ENCODE measurements around the gene CAMK4. TPM values are rescaled to one million over a fixed set of nuclear protein-coding genes. Genes with fewer than 3 reads are reported as not detected.

CAMK4 gene
- total RNA-seq, 1 experiment from 2014 or later = 0.10 TPM

DNA sequence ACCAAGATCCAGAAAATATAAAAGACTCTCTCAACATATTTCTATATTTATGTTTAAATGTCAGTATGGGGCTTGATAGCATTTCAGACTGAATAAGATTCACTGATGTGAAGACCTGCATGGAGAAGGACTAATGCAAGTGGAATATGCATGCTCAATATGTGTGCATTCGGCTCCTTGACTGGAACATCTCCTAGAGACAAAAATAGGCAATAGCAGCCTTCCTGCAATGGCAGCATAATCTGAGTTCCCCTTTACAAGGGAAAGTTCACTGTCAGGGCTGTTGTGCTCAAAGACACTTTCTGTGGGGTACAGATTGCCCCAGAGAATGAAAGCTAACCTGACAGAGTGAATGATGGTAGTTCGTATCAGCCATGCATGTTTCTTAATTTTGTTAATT lies 245.7 kb downstream of the CAMK4 start:
- no peak for DNase-seq (ENCODE audit: extremely low read depth, low read depth)

DNA sequence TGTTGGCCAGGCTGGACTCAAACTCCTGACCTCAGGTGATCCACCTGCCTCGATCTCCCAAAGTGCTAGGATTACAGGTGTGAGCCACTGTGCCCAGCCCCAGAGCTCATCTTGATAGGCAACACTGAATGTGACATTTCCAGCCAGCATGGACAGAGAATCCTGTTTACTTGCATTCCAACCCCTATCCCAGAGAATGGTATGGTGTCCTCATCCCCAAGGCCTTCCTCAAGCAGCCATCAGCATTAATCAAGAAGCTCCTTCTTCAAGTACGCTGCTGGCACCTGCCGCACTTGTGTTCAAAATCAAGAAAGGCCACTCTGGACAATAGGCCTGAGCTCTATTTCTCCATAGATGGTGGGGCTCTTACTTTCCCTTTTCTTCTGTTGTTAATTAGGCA lies 247.9 kb downstream of the CAMK4 start:
- no peak for DNase-seq (ENCODE audit: extremely low read depth, low read depth)

DNA sequence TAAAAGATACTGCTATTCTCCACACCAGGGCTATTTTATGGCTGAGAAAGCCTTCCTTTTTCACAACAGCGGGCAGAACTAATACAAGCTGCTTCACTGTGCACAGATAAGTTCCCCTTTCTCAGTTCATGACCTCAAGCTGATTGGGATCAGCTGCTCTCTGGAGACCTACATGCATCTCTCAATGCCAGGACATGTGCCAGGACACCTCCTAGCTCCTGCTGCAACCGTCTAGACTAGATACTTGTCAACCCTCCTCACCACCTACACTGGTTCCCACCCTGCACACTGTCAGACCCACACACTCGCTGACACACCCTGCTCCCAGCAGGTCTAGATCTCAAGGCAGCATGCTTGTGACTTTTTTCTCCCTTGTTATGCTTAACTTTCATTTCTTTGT lies 248.4 kb downstream of the CAMK4 start:
- DNase-seq (ENCODE audit: extremely low read depth, low read depth) = no peak

DNA sequence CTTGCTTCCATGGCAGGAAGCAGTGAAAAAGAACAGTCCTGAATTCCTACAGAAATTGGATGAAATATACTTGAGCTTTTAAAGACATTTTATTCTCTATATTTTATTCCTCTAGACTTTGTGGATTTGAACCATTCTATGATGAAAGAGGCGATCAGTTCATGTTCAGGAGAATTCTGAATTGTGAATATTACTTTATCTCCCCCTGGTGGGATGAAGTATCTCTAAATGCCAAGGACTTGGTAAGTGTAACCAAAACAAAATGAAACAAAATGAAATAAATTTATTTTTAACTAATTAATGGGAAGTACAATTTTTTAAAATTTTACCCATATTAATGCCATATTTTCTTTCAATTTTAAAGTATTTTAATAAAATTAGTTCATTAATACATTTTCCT lies 254.1 kb downstream of the CAMK4 start:
- no peak for DNase-seq (ENCODE audit: extremely low read depth, low read depth)

DNA sequence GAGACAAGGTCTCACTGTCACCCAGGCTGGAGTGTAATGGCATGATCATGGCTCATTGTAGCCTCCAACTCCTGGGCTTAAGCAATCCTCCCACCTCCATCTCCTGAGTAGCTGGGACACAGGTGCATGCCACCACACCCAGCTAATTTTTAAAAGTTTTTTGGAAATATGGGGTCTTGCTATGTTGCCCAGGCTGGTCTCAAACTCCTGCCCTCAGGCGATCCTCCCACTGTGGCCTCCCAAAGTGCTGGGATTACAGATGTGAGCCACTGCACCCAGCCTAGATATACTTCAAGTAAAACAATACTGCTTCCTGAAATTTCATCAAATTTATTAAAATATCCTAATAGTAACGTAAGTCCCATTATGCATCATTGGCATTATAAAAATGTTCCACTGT lies 254.7 kb downstream of the CAMK4 start:
- DNase-seq (ENCODE audit: extremely low read depth, low read depth) = no peak

DNA sequence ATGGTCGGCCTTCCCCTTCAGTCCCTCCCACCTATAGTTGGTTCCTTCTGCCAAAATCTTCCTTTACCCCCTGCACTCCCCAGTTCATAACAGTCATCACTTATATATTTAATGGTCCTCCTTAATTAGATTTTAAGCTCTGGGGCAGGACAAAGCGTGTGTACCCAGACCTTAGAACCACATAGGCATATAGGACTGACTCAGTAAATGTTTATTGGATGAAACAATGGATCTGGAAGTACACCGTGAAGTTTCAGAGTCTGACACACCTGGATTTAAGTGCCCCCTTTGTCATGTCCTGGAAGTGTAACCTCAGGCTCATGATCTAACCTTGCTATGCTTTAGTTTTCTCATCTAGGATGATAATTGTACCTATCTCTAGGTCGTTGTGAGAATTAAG lies 256.2 kb downstream of the CAMK4 start:
- DNase-seq (ENCODE audit: extremely low read depth, low read depth) = no peak

DNA sequence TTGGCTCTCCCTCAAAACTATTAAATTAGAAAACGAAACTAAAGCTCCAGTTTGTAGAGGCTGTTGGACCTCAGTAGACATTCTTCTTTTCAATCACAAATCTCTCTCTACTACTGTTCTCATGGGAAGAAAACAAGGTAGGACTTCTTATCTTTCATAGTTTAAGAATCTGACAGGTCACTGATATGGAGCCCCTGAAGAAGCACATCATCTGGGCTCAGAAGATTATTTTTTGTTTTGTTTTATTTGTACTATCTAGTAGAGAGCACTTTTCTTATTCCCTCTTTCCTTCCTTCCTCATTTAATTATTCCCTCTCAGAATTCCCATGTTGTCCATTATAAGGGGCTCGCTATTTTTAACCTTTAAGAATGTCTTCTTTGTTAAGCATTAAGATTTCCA lies 261.9 kb downstream of the CAMK4 start:
- DNase-seq (ENCODE audit: extremely low read depth, low read depth) = no peak

DNA sequence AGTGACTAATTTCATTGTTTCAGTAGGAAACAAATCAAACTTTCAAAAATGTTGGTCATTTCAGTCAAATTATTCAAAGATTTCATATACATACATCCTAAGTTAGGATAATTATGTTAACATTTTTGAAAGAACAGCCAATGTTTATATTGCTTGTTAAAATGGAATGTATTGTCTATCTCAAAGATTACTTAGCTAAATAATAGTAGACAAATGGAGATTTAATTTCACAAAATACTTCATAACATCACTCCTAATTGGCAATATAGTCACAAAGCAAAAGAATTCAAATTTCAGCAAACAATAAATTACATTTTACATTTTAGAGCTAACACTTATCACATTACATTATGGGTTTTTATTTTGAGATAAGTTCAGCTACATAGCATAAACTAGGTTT lies 262.7 kb downstream of the CAMK4 start:
- DNase-seq (ENCODE audit: extremely low read depth, low read depth) = no peak

DNA sequence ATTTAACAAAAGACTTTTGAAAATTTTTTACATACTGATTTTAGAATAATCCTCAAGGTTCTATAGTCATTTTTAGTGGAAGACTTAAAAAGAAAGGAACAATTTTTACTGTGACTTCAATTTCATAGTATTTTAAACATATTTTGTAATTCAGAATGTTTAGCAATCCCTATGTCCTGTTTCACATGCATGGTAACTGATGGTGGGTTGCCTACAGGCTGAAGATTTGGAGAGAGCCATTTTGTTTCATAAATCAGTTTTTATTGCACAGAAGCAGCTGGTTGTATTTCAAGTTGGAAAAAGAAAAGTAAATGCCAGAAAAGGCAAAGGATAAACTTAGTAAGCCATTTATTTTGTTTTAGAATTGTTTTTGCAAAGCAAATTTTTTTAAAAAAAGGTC lies 264.2 kb downstream of the CAMK4 start:
- no peak for DNase-seq (ENCODE audit: extremely low read depth, low read depth)

DNA sequence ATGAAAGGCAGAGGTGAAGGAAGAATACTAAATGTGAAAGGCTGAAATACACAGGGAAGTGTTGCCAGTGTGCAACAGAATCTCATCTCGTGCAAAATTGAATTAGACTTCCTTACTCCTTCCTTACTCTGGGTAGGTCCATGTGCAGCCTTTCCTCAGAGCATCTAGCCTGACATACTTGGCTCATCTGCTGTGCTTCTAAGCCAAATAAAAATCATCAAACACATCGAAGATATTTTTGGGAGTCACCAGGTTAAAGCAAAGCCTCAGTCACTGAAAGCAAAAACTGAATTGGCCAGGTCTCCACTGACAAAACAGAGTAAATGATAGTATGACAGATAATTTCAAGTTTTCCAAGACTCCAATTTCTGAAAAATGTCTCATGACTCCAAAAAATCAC lies 268.8 kb downstream of the CAMK4 start:
- DNase-seq (ENCODE audit: extremely low read depth, low read depth) = no peak

DNA sequence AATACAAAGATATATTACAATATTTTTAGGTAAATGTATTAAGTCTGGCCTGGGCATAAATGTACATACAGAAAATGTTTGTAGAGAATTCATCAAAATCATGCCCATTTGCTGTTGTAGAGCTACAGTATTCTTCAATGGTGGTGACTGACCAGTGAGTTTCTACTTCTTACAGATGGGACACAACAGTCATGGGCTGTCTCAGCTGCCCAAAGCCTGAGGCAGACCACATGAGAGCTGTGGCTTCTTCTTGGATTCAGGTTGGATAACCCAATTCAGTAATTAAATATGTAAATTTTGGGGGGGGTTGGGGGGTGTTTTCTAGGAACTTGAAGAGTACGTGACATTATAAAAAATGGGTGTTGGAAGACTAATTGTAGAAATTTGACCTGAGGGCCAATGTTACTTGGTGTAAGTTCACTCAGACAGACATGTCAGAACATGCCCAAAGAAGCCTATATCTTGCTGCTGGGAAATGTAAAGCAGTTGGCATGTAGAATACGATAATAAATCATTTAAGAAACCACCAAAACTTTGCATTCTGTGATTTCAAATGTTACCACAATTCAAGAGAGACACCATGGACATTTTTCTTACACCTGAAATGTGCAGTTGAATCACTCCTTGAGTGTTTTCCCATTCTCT lies 270.3 kb downstream of the CAMK4 start:
- DNase-seq (ENCODE audit: extremely low read depth, low read depth) = no peak

DNA sequence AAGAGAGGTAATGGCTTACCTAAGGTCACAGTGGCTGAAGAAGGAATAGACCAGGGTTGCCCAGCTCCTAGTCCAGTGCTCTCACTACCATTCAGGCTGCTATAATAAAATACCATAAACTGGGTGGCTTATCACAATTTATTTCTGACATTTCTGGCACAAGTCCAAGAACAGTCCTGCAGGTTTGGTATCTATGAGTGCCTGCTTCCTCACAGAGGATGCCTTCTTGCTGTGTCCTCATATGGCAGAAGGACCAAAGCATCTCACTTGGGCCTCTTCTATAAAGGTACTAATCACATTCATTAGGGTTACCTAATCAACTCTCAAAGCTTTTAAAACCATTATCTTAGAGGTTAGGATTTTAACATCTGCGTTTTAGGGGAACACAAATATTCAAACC lies 271.0 kb downstream of the CAMK4 start:
- no peak for DNase-seq (ENCODE audit: extremely low read depth, low read depth)

DNA sequence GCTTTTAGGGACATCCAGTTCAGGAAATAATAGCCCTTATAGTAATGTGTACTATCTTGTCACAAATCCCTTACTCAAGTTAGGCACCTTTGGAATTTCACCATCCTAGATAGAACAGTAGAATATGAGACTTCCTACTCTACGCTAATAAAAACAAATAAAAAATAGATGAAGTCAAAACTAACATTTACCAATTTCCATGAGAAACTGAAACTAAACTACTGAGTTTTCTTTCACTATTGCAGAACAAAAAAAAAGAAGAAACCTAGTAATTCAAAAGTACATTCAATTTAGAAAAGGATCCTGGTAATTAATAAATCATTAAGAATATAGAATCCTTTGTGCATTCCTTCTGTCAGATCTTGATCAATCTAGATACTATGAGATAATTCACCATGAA lies 274.2 kb downstream of the CAMK4 start:
- no peak for DNase-seq (ENCODE audit: extremely low read depth, low read depth)

DNA sequence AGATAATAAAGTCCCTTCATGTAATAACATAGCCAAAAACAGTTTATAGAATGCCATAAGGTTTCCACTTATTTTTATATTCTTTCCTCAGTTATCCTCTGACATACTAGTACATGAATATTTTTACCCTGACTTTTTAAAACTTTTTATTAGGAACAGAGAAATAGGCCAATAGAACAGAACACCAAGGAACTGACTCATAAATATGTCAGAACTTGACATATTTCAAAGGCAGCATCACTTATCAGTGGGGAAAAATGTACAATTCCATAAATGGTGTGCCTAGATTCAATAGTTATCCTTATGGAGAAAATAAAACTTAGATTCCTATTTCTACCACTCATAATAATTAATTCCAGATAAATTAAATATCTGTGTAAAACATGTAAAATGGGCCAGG lies 278.8 kb downstream of the CAMK4 start:
- no peak for DNase-seq (ENCODE audit: extremely low read depth, low read depth)

DNA sequence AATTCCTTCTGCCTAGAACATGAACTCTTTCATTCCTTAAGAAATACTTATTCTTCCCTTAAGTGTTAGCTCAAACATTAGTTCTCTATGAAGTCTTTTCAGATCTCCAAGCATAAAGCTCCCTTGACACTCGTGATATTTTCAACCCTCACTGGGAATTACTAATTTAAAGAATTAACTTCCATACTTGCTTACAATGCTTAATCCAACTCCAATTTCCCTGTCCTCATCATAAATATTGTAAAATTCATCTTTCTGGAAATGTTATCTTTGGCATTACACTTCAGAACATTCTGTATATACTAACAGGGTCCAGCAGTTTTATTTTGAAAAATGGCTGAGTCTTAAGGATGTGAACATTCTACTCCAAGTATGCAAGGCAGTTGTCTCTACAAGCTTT lies 280.9 kb downstream of the CAMK4 start:
- DNase-seq (ENCODE audit: extremely low read depth, low read depth) = no peak

DNA sequence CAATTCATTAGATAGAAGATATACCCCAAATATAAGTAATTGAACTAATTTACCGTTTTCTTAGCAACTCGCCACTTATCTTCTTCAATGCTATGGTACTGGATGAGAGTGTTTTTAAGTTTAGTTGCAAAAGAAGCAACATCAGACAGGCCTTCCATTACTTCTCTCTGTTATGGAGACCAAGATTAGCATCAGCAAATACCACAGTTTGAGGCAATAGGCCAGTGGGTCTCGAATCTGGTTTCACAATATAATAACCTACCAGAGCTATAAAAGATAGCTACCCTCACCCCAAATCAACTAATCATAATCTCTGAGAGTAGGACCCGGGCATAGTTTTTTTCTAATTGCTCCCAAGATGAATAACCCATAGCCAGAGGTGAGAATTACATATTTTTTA lies 283.1 kb downstream of the CAMK4 start:
- DNase-seq (ENCODE audit: extremely low read depth, low read depth) = no peak

DNA sequence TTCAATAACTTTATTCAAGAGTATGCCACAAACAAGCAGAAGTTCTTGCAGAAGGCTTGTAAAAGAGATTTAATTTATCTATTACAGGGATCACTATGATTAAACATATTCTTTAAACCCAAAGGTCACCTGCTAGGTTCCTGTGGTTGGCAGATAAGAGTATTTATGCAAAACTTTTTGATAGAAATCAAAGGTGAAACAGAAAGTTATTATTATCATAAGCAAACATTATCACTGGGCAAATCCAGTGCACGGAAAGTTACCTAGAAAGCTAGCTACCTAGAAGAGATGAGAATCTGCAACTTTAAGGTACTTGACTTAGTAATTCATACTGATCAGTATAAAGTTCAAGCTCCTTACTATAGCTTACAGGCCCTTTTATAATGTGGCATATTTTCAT lies 284.9 kb downstream of the CAMK4 start:
- DNase-seq (ENCODE audit: extremely low read depth, low read depth) = no peak

DNA sequence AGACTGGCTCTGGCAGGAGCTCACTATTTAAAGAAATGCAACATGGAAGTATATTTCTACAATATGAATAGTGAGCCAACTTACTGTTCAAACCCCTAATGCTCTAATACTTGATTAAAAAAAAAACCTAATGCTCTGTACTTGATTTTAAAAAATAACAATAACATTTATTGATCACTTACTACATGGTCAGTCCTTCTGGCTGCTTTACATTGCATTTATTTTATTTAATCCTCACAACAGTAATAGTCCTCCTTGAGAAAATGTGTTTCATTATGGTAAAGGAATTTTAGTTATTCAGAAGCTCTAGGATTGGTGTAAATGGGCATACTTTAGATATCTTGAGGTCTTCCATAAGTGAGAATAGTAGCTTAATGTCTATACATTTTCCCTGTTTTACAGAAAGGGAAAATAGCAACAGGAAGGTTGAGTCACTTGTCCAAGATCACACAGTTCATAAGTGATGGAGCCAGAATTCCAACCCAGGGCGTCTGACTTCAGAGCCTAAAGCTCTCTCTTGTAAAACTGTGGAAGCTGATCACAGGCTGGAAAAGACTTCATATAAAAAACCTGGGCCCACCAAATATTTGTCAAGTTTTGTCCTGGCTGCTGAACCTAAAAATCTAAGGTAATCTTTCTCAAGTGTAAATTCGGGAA lies 287.1 kb downstream of the CAMK4 start:
- no peak for DNase-seq (ENCODE audit: extremely low read depth, low read depth)

DNA sequence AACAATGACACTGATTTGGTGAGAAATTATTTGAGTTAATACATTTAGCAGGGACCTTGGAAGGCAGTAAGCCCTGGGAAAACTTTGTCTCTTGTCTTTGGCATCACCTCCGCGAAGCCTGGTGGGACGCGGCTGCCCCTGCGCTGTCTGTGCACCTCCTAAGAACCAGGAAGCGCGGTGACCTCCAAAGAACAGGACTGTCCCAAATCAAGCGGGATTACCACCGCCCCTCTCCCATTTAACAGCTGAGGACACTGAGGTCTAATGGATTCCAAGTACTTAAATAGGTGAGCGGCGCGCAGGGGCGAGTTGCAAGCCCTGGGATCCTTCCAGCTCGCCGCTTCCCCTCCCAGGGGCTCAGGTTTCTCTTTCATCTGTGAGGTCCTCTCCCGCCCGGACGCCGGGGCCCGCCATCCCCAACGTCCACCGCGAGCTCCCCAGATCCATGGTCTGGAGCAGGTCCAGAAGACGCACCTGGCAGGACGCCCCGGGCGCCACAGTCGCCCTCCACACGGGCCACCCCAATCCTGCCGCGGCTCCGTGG lies 287.7 kb downstream of the CAMK4 start:
- no peak for DNase-seq (ENCODE audit: extremely low read depth, low read depth)

DNA sequence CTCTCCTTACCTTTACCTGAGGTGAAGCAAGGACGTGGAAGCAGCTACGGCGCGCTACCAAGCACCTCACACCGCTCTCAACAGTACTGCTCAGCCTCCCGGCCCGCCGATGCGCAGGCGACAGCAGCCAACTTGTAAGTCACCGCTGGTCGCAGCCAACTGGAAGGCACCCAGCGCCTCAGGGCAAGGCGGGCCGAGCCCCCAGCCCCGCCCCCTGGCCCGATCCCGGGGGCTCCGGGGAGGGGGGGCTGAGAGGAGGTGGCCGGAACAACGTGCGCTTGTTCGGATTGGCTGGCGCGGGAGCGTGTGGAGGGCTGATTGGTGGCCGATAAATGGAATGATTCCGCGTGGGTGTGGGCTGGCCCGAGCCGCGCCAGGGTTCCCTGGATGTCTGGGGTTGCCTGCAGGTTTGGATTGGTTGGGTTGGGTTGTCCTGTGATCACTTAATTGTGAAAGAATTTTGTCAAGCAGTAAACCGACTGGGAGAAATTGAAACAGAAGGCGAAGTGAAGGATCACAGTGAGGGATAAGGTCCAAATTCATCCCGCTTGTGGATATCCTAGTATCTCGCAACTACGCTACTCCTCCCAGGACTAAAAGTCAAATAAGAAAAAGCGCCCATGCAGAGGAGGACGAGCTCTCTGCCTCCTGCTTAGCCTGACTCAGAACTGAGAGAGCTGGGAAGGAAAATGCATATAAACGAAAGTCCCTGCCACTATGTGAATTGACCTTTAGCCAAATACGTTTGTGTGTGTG lies 288.4 kb downstream of the CAMK4 start, which contains the start of gene STARD4:
STARD4 (minus strand) TSS at position 161 of the 756 bp plus-strand sequence. CDS start 5,102 bp downstream, outside the sequence.
- DNase-seq (ENCODE audit: extremely low read depth, low read depth) = peak; percentile 94

DNA sequence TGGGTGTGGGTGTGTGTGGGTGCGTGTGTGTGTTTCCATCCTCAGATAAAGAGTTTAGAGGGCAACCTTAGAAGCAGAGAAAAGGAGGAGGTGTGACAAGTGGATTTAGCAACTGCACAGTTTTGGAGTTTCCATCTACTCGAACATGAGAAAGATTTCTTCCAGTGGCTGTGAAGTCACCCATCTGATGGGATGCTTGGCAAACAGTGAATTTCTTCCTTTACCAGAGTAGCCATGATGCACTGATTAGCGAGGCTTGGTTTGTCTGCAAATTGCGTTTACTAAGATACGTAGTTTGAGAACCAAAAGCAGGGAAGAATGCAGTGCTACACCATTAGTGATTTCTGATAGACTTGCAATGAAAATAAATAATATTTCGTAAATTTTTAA lies 288.9 kb downstream of the CAMK4 start:
- DNase-seq (ENCODE audit: extremely low read depth, low read depth) = no peak

DNA sequence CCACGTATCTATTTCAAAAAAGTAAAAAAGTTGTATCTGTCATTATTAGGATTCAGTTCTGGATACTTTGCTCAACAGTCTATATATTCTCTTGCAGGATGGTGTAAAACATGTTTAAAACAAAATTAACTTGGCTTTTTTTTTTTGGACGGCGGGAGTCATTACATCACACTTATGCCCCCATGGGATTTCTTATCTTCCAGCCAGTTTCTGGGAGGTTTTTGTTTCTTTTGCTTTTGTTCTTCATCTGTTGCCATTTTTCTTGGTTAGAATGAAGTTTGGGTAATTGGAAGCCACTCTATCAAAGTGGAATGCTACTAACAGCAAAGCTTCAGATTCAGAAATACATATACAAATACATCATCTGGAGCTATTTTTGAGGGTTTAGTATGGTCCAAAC lies 289.9 kb downstream of the CAMK4 start:
- no peak for DNase-seq (ENCODE audit: extremely low read depth, low read depth)
